ENCODE data around the gene ZNF500. TPM values are rescaled to one million over a fixed set of nuclear protein-coding genes. Genes with fewer than 3 reads are reported as not detected.

Gene ZNF500
- total RNA-seq, 2 donors from 2014 or later = 6.1 to 21.2 TPM

- Histone ChIP-seq H3K36me3 (peaks cover 29% of the 10 kb centered on the region), H3K4me1 (ENCODE audit: control insufficient read depth in 1 of 2, low read depth in 2 of 2) (peaks cover 3 to 13% of the 10 kb centered on the region in 2 donors), H3K27ac (no peak overlapping the region), H3K4me3 (no peak overlapping the region), H3K27me3 (replicated peaks; ENCODE audit: insufficient read depth) (no peaks in the 10 kb centered on the region), H3K9me3 (no peaks in the 10 kb centered on the region)
- no peak for TF ChIP-seq CTCF (IDR thresholded peaks at IDR 0.05)
- ATAC-seq (ENCODE audit: insufficient number of reproducible peaks, low FRiP score, low read depth) (no peak), DNase-seq (ENCODE audit: low spot score) (no peak)
These were observed 18.9 kb downstream of the ZNF500 start for GRCh38 chr16:4747906-4748681.

- Histone ChIP-seq H3K36me3 (peaks cover 19% of the 10 kb centered on the region), H3K9me3 (no peaks in the 10 kb centered on the region), H3K4me3 (no peak overlapping the region), H3K27me3 (replicated peaks; ENCODE audit: insufficient read depth) (no peaks in the 10 kb centered on the region), H3K27ac (no peak overlapping the region), H3K4me1 (ENCODE audit: control insufficient read depth in 1 of 2, low read depth in 2 of 2) (peaks cover 3 to 13% of the 10 kb centered on the region in 2 donors)
- ATAC-seq (ENCODE audit: insufficient number of reproducible peaks, low FRiP score, low read depth) = no peak
- DNase-seq (ENCODE audit: low spot score) = no peak
- no peak for TF ChIP-seq CTCF (IDR thresholded peaks at IDR 0.05)
These were observed 19.9 kb downstream of the ZNF500 start for GRCh38 chr16:4746991-4747574.

GRCh38 chr16:4746215-4746614 is 20.7 kb downstream of the ZNF500 start:
- Histone ChIP-seq H3K27me3 (replicated peaks; ENCODE audit: insufficient read depth) (no peaks in the 10 kb centered on the region), H3K36me3 (peaks cover 10% of the 10 kb centered on the region), H3K27ac (no peak overlapping the region), H3K4me1 (ENCODE audit: control insufficient read depth in 1 of 2, low read depth in 2 of 2) (peaks cover 3 to 13% of the 10 kb centered on the region in 2 donors), H3K9me3 (no peaks in the 10 kb centered on the region), H3K4me3 (no peak overlapping the region)
- DNase-seq (ENCODE audit: low spot score) = no peak
- no peak for ATAC-seq (ENCODE audit: insufficient number of reproducible peaks, low FRiP score, low read depth)
- TF ChIP-seq CTCF (IDR thresholded peaks at IDR 0.05) = no peak

GRCh38 chr16:4745274-4745569 is 21.7 kb downstream of the ZNF500 start:
- peaks cover 3 to 13% of the 10 kb centered on the region in 2 donors for H3K4me1 ChIP-seq (ENCODE audit: control insufficient read depth in 1 of 2, low read depth in 2 of 2)
- H3K4me3 ChIP-seq = no peak overlapping the region
- no peaks in the 10 kb centered on the region for H3K9me3 ChIP-seq
- DNase-seq (ENCODE audit: low spot score) = no peak
- H3K36me3 ChIP-seq = peaks cover 7% of the 10 kb centered on the region
- no peak for TF ChIP-seq CTCF (IDR thresholded peaks at IDR 0.05)
- ATAC-seq (ENCODE audit: insufficient number of reproducible peaks, low FRiP score, low read depth) = no peak
- H3K27me3 ChIP-seq (replicated peaks; ENCODE audit: insufficient read depth) = no peaks in the 10 kb centered on the region
- no peak overlapping the region for H3K27ac ChIP-seq

- no peaks in the 10 kb centered on the region for H3K9me3 ChIP-seq
- TF ChIP-seq CTCF (IDR thresholded peaks at IDR 0.05) = no peak
- DNase-seq (ENCODE audit: low spot score) = no peak
- no peaks in the 10 kb centered on the region for H3K27me3 ChIP-seq (replicated peaks; ENCODE audit: insufficient read depth)
- H3K36me3 ChIP-seq = peaks cover 4% of the 10 kb centered on the region
- peaks cover 3 to 13% of the 10 kb centered on the region in 2 donors for H3K4me1 ChIP-seq (ENCODE audit: control insufficient read depth in 1 of 2, low read depth in 2 of 2)
- ATAC-seq (ENCODE audit: insufficient number of reproducible peaks, low FRiP score, low read depth) = no peak
- H3K27ac ChIP-seq = no peak overlapping the region
- H3K4me3 ChIP-seq = no peak overlapping the region
These were observed 22.2 kb downstream of the ZNF500 start for GRCh38 chr16:4744555-4745273.
